Lower leg skin (tissue), 4 donors: ENCODE data around the gene GALR2. TPM values are rescaled to one million over a fixed set of nuclear protein-coding genes. Genes with fewer than 3 reads are reported as not detected.

Experiments
- DNase-seq, 2 donors: peaks; one replicate each; pipeline ENCODE4 v3.0.0-alpha.2; 2019; ENCODE audit warnings: low spot score in 2 of 2
- H3K4me3 ChIP-seq: fragments of 200-600 bp; sonication (generic); 2 replicates; pipeline ENCODE4 v1.5.1; 2017; ENCODE audit warnings: mild to moderate bottlenecking, low read depth; ENCODE audit not compliant: poor library complexity, severe bottlenecking
- POLR2A ChIP-seq, 2 donors: fragments of 450-650 bp; IDR thresholded peaks; one replicate each; pipeline ENCODE4 v1.6.1; 2016 to 2017; ENCODE audit warnings: antibody characterized with exemption in 2 of 2, mild to moderate bottlenecking in 1 of 2, moderate library complexity in 1 of 2
- WGBS, 2 donors: methylation state at CpG; one replicate each; pipeline ENCODE4 v1.1.5; 2018; 5-methylcytosine and 5-hydroxymethylcytosine counted together
- intact Hi-C: fragments of 100-400 bp; cut with DNase I; formaldehyde crosslinking; loops from one replicate; pipeline ENCODE4 v1.15.0; 2023; ENCODE audit warnings: low total_unique reads
- total RNA-seq, 4 donors: library from RNA; depleted of rRNA; stranded (reverse); fragments of >200 nt; gene quantifications; one replicate each; pipeline ENCODE4 v1.1.0, GENCODE V29; 2016
- TF ChIP-seq, protein P1 (sequence below), 3 donors: fragments of 450-650 bp; IDR thresholded peaks; one replicate each; pipeline ENCODE4 v1.5.1; 2016; ENCODE audit warnings: antibody characterized with exemption in 3 of 3, mild to moderate bottlenecking in 3 of 3, moderate library complexity in 2 of 3

Gene GALR2
- total RNA-seq, 4 donors from 2014 or later: 0.17 to 0.97 TPM; not detected in 2

DNA sequence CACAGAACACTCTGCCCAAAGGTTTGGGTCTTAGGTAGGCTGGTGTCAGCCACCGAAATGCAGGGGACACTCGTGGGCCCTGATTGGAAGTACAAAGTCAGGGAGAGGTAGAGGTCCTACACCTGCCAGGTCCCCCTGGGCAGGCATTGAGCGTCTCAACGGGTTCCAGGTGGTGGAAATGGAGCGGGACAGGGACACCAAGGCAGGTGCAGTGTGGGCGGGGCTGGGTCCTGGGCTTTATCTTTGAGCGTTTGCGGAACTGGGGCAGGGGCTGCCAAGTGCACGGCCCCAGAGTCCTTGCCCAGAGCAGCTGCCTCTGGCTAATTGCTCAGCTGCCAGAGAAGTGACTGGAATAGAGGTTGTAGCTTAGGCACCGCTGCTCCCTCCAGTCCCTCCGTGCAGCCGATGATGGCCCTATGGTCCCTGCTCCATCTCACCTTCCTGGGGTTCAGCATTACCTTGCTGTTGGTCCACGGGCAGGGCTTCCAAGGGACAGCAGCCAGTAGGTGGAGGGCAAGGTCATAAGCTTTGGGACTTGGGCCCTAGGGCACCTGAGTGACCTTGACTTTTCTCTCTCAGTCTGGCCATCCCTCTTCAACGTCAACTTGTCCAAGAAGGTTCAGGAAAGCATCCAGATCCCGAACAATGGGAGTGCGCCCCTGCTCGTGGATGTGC is 4.4 kb downstream of the GALR2 start, which contains the start of gene ZACN:
TSS of gene ZACN (plus strand) at position 323 of the 675 bp plus-strand sequence. CDS start at position 406, 83 bp downstream.
- no peak within 1 kb of the TSS for H3K4me3 ChIP-seq
- 58 to 60% methylated on average over 17 of the region's 17 CpGs for WGBS, 2 donors
- no peak for TF ChIP-seq POLR2A (IDR thresholded peaks at IDR 0.05)
- TF ChIP-seq, protein P1, sequence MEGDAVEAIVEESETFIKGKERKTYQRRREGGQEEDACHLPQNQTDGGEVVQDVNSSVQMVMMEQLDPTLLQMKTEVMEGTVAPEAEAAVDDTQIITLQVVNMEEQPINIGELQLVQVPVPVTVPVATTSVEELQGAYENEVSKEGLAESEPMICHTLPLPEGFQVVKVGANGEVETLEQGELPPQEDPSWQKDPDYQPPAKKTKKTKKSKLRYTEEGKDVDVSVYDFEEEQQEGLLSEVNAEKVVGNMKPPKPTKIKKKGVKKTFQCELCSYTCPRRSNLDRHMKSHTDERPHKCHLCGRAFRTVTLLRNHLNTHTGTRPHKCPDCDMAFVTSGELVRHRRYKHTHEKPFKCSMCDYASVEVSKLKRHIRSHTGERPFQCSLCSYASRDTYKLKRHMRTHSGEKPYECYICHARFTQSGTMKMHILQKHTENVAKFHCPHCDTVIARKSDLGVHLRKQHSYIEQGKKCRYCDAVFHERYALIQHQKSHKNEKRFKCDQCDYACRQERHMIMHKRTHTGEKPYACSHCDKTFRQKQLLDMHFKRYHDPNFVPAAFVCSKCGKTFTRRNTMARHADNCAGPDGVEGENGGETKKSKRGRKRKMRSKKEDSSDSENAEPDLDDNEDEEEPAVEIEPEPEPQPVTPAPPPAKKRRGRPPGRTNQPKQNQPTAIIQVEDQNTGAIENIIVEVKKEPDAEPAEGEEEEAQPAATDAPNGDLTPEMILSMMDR (IDR thresholded peaks at IDR 0.05): no peak
- intact Hi-C loops: no loop called here
- no peak for DNase-seq

GRCh38 chr17:76079535-76079955 is 5.0 kb downstream of the GALR2 start:
- no peak for DNase-seq
- TF ChIP-seq, protein P1 (IDR thresholded peaks at IDR 0.05): no peak
- no peak for TF ChIP-seq POLR2A (IDR thresholded peaks at IDR 0.05)
- intact Hi-C loops: no loop called here
- H3K4me3 ChIP-seq: no peak overlapping the region
- WGBS, 2 donors: 16 to 31% methylated on average over 9 of the region's 9 CpGs

GRCh38 chr17:76079956-76080767 is 5.6 kb downstream of the GALR2 start:
- 7 to 8% methylated on average over 21 to 22 of the region's 23 CpGs for WGBS, 2 donors
- intact Hi-C loops: no loop called here
- DNase-seq: no peak
- TF ChIP-seq POLR2A (IDR thresholded peaks at IDR 0.05): no peak
- TF ChIP-seq, protein P1 (IDR thresholded peaks at IDR 0.05): no peak
- no peak overlapping the region for H3K4me3 ChIP-seq

GRCh38 chr17:76080768-76081287 is 6.2 kb downstream of the GALR2 start:
- TF ChIP-seq, protein P1 (IDR thresholded peaks at IDR 0.05): no peak
- TF ChIP-seq POLR2A (IDR thresholded peaks at IDR 0.05): no peak
- 38 to 56% methylated on average over 6 of the region's 6 CpGs for WGBS, 2 donors

DNA sequence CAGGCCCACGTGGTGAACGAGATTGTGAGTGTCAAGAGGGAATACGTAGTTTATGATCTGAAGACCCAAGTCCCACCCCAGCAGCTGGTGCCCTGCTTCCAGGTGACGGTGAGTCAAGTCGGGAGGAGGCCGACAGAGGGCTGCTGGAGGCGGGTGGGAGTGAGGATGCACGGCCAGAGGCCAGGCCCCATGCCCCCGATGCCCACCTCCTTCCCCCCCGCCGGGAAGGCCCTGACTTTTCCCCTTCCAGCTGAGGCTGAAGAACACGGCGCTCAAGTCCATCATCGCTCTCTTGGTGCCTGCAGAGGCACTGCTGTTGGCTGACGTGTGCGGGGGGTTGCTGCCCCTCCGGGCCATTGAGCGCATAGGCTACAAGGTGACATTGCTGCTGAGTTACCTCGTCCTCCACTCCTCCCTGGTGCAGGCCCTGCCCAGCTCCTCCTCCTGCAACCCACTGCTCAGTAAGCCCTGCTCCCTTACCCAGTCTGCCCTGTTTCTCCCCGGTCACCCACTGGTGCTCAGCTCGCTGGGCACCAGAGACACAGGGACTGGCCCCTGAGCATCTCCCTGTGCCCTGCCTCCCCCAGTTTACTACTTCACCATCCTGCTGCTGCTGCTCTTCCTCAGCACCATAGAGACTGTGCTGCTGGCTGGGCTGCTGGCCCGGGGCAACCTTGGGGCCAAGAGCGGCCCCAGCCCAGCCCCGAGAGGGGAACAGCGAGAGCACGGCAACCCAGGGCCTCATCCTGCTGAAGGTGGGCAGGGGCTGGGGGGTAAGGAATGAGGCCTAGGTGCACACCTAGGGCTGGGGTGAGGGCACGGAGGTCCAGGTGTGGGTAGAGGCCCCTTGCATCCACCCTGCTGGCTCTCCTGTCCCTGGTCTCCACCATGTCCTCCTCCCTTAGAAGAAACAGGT is 7.0 kb downstream of the GALR2 start:
- TF ChIP-seq, protein P1 (IDR thresholded peaks at IDR 0.05): no peak
- TF ChIP-seq POLR2A (IDR thresholded peaks at IDR 0.05): no peak
- WGBS, 2 donors: 68 to 70% methylated on average over 25 to 27 of the region's 27 CpGs
- intact Hi-C loops: no loop called here
- DNase-seq: no peak
- no peak overlapping the region for H3K4me3 ChIP-seq

More at GRCh38 chr17:76080768-76081287, 6.2 kb downstream of the GALR2 start:
- intact Hi-C loops: no loop called here
- DNase-seq: no peak
- H3K4me3 ChIP-seq: no peak overlapping the region
